PFSK-1 (cell line): ENCODE data around the gene NHERF2.

Experiments used
- FOXP2 ChIP-seq: optimal IDR thresholded peaks from 2 replicates; pipeline ENCODE3; 2011; ENCODE audit warnings: borderline replicate concordance, control low read depth, inconsistent platforms; ENCODE audit not compliant: insufficient read depth; ENCODE audit errors: extremely low read length, extremely low read depth
- POLR2AphosphoS5 ChIP-seq: IDR thresholded peaks from 2 replicates; pipeline ENCODE4 v1.6.1; 2012; ENCODE audit warnings: low read depth, mild to moderate bottlenecking, control low read depth, low read length, moderate library complexity
- SIN3A ChIP-seq: IDR thresholded peaks from 2 replicates; pipeline ENCODE4 v1.6.1; 2012; ENCODE audit warnings: mild to moderate bottlenecking, low read length, moderate library complexity, borderline replicate concordance; ENCODE audit not compliant: insufficient read depth

GRCh38 chr16:2057438-2057837, 30.7 kb downstream of the NHERF2 start:
- TF ChIP-seq SIN3A (no peak), FOXP2 (no peak), POLR2AphosphoS5 (no peak)
